ENCODE data around the gene SCGB2B2. TPM values are rescaled to one million over a fixed set of nuclear protein-coding genes. Genes with fewer than 3 reads are reported as not detected.

The SCGB2B2 gene
- total and polyA plus RNA-seq, 2 of the 4 experiments (the other 2 are of a cell fraction) = not detected

DNA sequence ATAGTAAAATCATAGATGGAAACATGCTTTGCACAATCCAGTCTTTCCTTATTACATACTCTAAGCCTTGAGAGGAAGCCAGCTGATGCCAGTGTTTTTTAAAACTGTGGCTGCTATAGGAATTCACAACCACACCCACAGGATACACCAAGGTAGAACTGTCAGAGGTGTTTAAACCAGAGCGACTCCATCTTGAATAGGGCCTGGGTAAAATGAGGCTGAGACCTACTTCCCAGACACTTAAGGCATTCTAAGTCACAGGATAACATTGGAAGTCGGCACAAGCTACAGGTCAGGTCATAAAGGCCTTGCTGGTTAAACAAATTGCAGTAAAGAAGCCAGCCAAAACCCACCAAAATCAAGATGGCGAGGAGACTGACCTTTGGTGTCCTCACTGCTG, 1.7 kb downstream of the SCGB2B2 start:
- Histone ChIP-seq H2AK5ac (ENCODE audit: low read depth, low read length) (no peak overlapping the region), H3K36me3 (ENCODE audit: control insufficient read depth, insufficient read depth, low read length) (peaks cover 11% of the 10 kb centered on the region), H4K5ac (ENCODE audit: low read depth, low read length) (no peak overlapping the region), H3K27me3 (ENCODE audit: control insufficient read depth, insufficient read depth, low read length) (no peaks in the 10 kb centered on the region), H4K20me1 (ENCODE audit: insufficient read depth, low read length) (no peaks in the 10 kb centered on the region), H3K18ac (ENCODE audit: low read depth, low read length) (no peak overlapping the region), H2BK5ac (ENCODE audit: low read depth, low read length, poor library complexity, severe bottlenecking) (no peak overlapping the region), H3K14ac (replicated peaks; ENCODE audit: low read depth, low read length) (no peak overlapping the region), H2AFZ (replicated peaks; ENCODE audit: low read length, poor library complexity) (no peak overlapping the region), H3K27ac (ENCODE audit: insufficient read depth, low read length) (no peak overlapping the region), H3K9me1 (ENCODE audit: insufficient read depth, low read length) (0 out of 2 replicates have a peak, but pooled peaks cover 6% of the 10 kb centered on the region), H3K56ac (ENCODE audit: extremely low read depth, insufficient read depth, low read length) (no peak overlapping the region), H2BK15ac (ENCODE audit: low read depth, low read length) (no peak overlapping the region), H2BK20ac (ENCODE audit: low read depth, low read length) (no peak overlapping the region), H3K4me3 (ENCODE audit: insufficient read depth, low read depth, low read length) (no peak overlapping the region), H4K8ac (ENCODE audit: low read depth in 2 of 2, low read length in 2 of 2) (no peak overlapping the region), H3K9ac (ENCODE audit: low read depth, low read length) (no peak overlapping the region), H4K91ac (ENCODE audit: insufficient read depth, low read depth, low read length) (no peak overlapping the region), H3K4ac (ENCODE audit: low read depth, low read length) (no peak overlapping the region), H2BK120ac (ENCODE audit: low read depth, low read length) (no peak overlapping the region), H2AK9ac (replicated peaks; ENCODE audit: low read depth, low read length, poor library complexity) (no peak overlapping the region), H3K4me2 (ENCODE audit: low read depth, low read length) (no peak overlapping the region), H3K4me1 (ENCODE audit: control insufficient read depth, insufficient read depth, low read length) (peaks cover 3% of the 10 kb centered on the region; the same call in 1 of the 2 replicates), H3K79me1 (ENCODE audit: low read depth in 1 of 2, low read length in 2 of 2) (peaks cover 19 to 20% of the 10 kb centered on the region in 2 experiments), H3K23ac (ENCODE audit: low read depth, low read length) (no peak overlapping the region), H3K9me3 (ENCODE audit: control insufficient read depth, insufficient read depth, low read length) (no peaks in the 10 kb centered on the region; the same call in 1 of the 2 replicates)
- no CpG with 5 or more reads among the region's 3 CpGs for WGBS, 2 experiments (ENCODE audit: extremely low coverage in 2 of 2, insufficient read length in 1 of 2)
- POLR2A ChIA-PET (ENCODE audit: unreplicated experiment) = no interaction called here
- no peak for DNase-seq
- TF ChIP-seq FOS (IDR thresholded peaks at IDR 0.05; ENCODE audit: low read depth, low read length) (no peak), CEBPB (IDR thresholded peaks at IDR 0.05; ENCODE audit: low read depth, low read length) (no peak), CHD1 (IDR thresholded peaks at IDR 0.05; ENCODE audit: low read depth, low read length) (no peak), MAFK (IDR thresholded peaks at IDR 0.05; ENCODE audit: low read depth, low read length) (no peak), RCOR1 (IDR thresholded peaks at IDR 0.05; ENCODE audit: insufficient replicate concordance, low read length) (no peak), NFE2L2 (IDR thresholded peaks at IDR 0.05; ENCODE audit: low read depth, low read length) (no peak), USF2 (IDR thresholded peaks at IDR 0.05; ENCODE audit: low read depth, low read length) (no peak), MAZ (IDR thresholded peaks at IDR 0.05; ENCODE audit: borderline replicate concordance, low read depth, low read length) (no peak), CTCF (conservative IDR thresholded peaks at IDR 0.05; ENCODE audit: low read depth, low read length) (no peak)
- CTCF ChIA-PET = no interaction called here
- ATAC-seq (ENCODE audit: low read depth) = no peak
- intact Hi-C loops (cut with micrococcal nuclease) (no loop called here), dilution Hi-C loops (cut with HindIII; ENCODE audit: low sequenced_read_pairs, unreplicated experiment) (no loop called here), in situ Hi-C loops (cut with MboI; ENCODE audit: low sequenced_read_pairs) (no loop called here)
- BruUV-seq (replicated peaks) = no TSS peak

Data from IMR-90 (cell line).